HG03095 (cell line): ENCODE data around the gene SAP25.

Source experiments
- ATAC-seq: cut with Tn5 transposase; IDR thresholded peaks from one replicate; pipeline ENCODE4 v1.9.1; 2021; ENCODE audit warnings: moderate library complexity; ENCODE audit not compliant: unreplicated experiment

The SAP25 gene

GRCh38 chr7:100573691-100574361, at the start of gene SAP25:
Gene SAP25, minus strand, starts transcription at chr7:100573900. Its CDS starts 158 bp downstream, at chr7:100573742.
- ATAC-seq, result no peak

- no peak for ATAC-seq
These were observed 47.9 kb upstream of the SAP25 start for GRCh38 chr7:100621554-100621953.

- ATAC-seq, result no peak
These were observed 47.1 kb upstream of the SAP25 start for GRCh38 chr7:100620804-100621203.

GRCh38 chr7:100620239-100620638, 46.5 kb upstream of the SAP25 start:
- no peak for ATAC-seq

GRCh38 chr7:100614308-100614861, 40.7 kb upstream of the SAP25 start:
- no peak for ATAC-seq

GRCh38 chr7:100613412-100614175, 39.9 kb upstream of the SAP25 start:
- no peak for ATAC-seq

- no peak for ATAC-seq
These were observed 39.2 kb upstream of the SAP25 start for GRCh38 chr7:100612730-100613390.

GRCh38 chr7:100611983-100612729, 38.5 kb upstream of the SAP25 start, which contains the start of gene MOSPD3:
Gene MOSPD3, plus strand, starts transcription at chr7:100612540. Its CDS starts 252 bp downstream, at chr7:100612792.
- ATAC-seq, result peak; percentile 90

- ATAC-seq, result no peak
These were observed 36.3 kb upstream of the SAP25 start for GRCh38 chr7:100609958-100610357.

- ATAC-seq, result no peak
These were observed 33.4 kb upstream of the SAP25 start for GRCh38 chr7:100607111-100607510.

- no peak for ATAC-seq
These were observed 32.6 kb upstream of the SAP25 start for GRCh38 chr7:100606313-100606712.

GRCh38 chr7:100604976-100605911, 31.5 kb upstream of the SAP25 start:
- no peak for ATAC-seq

GRCh38 chr7:100604028-100604975, 30.6 kb upstream of the SAP25 start:
- ATAC-seq, result peak; percentile 62

GRCh38 chr7:100603726-100604027, 30.0 kb upstream of the SAP25 start:
- ATAC-seq, result no peak

- no peak for ATAC-seq
These were observed 29.4 kb upstream of the SAP25 start for GRCh38 chr7:100602889-100603725.

- ATAC-seq, result no peak
These were observed 27.0 kb upstream of the SAP25 start for GRCh38 chr7:100600730-100601038.

GRCh38 chr7:100599911-100600729, 26.4 kb upstream of the SAP25 start:
- ATAC-seq, result no peak
